Spleen (tissue), 7 donors: ENCODE results near the gene ZNF253.

Experiments used
- POLR2A ChIP-seq, 3 donors: fragments of 450-650 bp; IDR thresholded peaks; one replicate each; pipeline ENCODE4 v1.5.1; 2017; ENCODE audit warnings: antibody characterized with exemption in 3 of 3, mild to moderate bottlenecking in 1 of 3
- TF ChIP-seq, protein P1 (sequence below), 11 experiments: fragments of 200-600 bp in 7 of 11; fragments of 450-650 bp in 4 of 11; sonication (generic) in 4 of 11; IDR thresholded peaks in 8 of 11; conservative IDR thresholded peaks in 3 of 11; 1 replicate in 7 of 11; 2 replicates in 4 of 11; pipeline versions ENCODE4 v1.4.0 to v1.8.0; 2016 to 2021; ENCODE audit warnings: antibody characterized with exemption in 11 of 11, inconsistent platforms in 4 of 11, mild to moderate bottlenecking in 1 of 11
- donor health status: DM: no; HTN: no; CAD: no; lungs with moderate emphysema.
- donor health status: DM: no; HTN: no; CAD: no.
- donor health status: DM: no; HTN: no; CAD: no.

DNA sequence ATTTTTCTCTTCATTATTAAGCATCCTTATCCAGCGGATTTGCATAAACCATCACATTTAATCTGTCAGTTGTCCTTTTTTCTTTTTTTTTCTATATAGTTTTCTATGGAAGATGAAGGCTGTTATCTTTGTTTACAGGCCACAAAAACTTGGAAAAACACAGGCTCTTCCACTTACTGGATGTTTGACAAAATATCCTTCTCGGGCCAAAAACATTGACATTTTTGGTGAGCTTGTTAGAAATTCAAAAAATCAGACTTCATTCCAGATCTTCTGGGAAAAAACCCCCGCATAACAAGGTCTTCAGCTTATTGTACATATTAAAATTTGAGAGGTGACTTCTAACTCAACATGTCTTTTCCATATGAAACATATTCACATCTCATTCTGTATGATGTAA lies 48.9 kb downstream of the ZNF253 start:
- TF ChIP-seq POLR2A (IDR thresholded peaks at IDR 0.05): no peak
- TF ChIP-seq, protein P1, sequence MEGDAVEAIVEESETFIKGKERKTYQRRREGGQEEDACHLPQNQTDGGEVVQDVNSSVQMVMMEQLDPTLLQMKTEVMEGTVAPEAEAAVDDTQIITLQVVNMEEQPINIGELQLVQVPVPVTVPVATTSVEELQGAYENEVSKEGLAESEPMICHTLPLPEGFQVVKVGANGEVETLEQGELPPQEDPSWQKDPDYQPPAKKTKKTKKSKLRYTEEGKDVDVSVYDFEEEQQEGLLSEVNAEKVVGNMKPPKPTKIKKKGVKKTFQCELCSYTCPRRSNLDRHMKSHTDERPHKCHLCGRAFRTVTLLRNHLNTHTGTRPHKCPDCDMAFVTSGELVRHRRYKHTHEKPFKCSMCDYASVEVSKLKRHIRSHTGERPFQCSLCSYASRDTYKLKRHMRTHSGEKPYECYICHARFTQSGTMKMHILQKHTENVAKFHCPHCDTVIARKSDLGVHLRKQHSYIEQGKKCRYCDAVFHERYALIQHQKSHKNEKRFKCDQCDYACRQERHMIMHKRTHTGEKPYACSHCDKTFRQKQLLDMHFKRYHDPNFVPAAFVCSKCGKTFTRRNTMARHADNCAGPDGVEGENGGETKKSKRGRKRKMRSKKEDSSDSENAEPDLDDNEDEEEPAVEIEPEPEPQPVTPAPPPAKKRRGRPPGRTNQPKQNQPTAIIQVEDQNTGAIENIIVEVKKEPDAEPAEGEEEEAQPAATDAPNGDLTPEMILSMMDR (IDR thresholded peaks at IDR 0.05 in 8 of 11, conservative IDR thresholded peaks at IDR 0.05 in 3 of 11): no peak
